NCI-H1105 treated with DMSO at 0.1 percent for 48 hours (cell line): Measurements from ENCODE around the gene EZH1.

ENCODE experiments used
- DNase-seq: peaks from one replicate; lab custom pipeline; 2025; lab: John Stamatoyannopoulos, UW

The EZH1 gene

GRCh38 chr17:42682722-42683403 lies 62.0 kb downstream of the EZH1 start:
- peak; percentile 37 for DNase-seq

- peak; percentile 30 for DNase-seq
These were observed 62.7 kb downstream of the EZH1 start, which contains the start of gene CNTNAP1 for GRCh38 chr17:42681976-42682721. Gene CNTNAP1 (plus strand): TSS chr17:42682531. CDS start chr17:42682830, 299 bp downstream.

GRCh38 chr17:42680331-42680808 lies 64.5 kb downstream of the EZH1 start:
- DNase-seq, result no peak

DNA sequence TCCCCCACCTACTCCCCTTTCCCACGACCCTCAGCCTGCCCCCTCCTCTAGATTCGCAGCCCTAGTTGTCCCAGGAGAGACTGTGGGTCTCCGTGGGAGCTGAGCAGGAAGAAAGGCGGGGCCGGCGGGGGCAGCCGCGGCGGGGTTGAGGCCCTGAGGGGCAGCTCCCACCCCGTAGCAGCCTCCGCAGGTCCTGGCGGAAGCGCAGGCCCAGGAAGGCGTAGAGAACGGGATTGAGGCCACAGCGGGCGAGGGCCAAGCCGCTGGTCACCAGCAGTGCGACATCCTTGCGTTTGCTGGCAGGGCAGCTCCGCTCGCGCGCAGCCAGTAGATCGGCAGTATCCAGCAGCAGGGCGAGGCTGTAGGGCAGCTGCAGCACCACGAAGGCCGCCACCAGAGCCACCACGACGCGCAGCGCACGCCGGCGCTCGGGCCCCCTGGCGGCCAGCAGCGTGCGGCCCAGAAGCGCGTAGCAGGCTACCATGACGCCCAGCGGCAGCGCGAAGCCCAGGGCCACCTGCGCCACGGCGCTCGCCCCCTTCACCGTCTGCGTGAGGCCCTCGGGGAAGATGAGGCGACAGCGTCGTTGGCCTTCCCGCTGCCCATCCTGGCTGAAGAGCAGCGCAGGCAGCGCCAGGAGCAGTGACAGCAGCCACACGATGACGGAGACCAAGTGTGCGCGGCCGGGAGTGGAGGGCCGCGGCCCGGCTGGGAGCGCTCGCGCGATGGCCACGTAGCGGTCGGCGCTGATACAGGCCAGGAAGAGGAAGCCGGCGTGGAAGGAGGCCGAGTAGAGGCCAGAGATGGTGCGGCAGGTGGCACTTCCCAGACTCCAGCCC lies 65.1 kb downstream of the EZH1 start:
- DNase-seq, result peak; percentile 77

DNA sequence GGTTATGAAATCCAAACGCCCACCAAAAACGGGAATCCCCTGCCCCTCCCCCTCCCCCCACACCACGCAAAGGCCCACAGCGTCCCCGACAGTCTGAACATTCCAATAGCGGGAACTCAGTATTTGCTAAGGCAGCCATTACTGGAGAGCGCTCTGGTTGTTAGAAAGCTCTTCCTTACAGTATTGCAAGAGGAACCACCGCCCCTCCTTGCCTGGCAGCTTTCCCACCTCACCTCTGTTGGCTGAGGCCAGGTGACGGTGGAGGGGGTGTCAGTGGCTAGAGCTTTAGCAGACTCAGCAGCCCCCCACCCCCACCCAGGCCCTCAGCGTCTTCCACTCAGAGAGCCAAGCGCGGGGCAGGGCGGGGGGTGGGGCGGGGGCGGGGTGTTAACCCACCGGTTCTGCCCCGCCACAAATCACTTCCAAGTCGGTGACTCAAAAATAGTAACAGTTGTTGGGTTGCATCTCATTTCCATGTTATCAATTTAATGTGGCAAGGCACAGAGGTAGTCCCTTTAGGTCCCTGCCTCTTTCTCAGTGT lies 65.8 kb downstream of the EZH1 start:
- DNase-seq, result peak; percentile 84

DNA sequence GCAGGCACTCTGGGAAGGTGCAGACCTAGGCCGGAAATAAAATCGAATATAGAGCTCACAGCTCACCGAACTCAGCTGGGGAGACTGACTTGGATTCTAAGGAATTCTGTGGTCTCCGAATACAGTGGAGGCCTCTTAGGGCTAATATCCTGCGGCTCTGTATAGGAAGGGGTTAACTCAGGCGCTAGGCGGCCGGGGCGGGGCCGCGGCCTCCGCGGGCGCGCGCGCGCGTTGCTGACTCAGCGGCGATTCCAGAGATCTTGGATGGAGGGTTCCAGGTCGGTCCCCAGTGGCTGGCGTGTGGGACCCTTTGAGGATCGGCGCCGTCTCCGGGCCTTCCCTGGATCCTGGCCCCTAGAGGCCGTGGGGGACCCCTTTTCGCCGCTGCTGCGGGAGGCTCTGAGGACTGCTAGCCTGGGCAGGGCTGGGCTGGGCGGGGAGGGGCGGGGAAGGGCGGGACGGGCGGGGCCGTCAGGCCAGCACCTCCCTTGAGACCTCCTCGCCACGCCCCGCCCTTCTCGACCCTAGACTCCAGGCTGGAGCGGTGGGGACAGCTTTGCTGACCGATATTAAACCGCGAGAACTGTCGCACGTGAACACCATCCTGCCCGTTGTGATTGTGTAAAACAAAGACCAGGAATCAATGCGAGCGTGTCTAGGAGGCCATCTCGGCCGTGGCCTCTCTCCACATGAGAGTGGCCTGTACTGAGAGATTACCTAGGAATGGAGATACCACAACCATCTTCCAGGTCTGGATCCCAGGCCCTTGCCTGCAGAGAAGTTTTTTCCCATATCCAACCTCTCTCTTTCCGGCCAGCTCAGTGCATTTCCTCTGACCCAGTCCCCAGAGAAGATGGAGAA lies 66.7 kb downstream of the EZH1 start:
- peak; percentile 77 for DNase-seq

DNA sequence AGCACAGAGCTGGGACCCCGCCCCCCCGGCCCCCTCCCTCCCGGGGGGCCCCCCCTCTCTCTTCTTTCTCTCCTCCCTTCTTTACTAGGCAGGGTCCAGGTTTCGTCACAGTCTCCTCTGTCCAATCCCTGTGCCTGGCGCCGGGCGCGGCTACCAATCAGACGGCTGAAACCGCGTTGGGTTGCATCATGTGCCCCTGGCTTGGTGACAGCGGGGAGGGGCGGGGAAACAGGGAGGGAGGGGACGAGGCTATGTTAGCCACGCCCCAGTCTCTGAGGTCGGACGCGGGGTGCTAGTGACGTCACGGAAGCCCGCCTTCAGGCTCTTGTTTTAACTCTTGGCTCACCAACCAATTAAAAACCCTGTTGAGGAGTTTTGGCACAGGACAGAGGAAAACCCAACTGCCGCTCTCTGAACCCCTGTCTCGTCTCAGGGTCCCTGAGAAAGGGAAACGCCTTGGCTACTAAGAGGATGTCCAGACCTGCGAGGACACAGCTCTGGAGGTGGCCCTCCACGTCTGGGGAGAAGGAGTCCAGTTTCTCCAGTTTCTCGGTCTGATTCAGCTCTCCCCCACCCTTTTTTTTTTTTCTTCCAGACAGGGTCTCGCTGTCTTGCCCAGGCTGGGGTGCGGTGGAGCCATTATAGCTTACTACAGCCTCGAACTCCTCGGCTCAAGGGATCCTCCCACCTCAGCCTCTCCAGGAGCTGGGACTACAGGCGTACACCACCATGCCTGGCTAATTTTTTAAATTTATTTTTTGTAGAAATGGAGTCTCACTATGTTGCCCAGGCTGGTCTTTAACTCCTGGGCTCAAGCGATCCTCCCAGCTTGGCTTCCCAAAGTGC lies 67.6 kb downstream of the EZH1 start:
- peak; percentile 97 for DNase-seq

GRCh38 chr17:42676424-42677011 lies 68.3 kb downstream of the EZH1 start, which contains the start of gene PLEKHH3:
Gene PLEKHH3 (minus strand): TSS chr17:42676994. CDS start chr17:42676563, 431 bp downstream.
- DNase-seq, result peak; percentile 39

GRCh38 chr17:42675965-42676423 lies 68.8 kb downstream of the EZH1 start:
- no peak for DNase-seq

- peak; percentile 83 for DNase-seq
These were observed 69.4 kb downstream of the EZH1 start for GRCh38 chr17:42675348-42675964.

GRCh38 chr17:42674755-42675347 lies 70.0 kb downstream of the EZH1 start:
- peak; percentile 83 for DNase-seq

GRCh38 chr17:42673885-42674754 lies 70.7 kb downstream of the EZH1 start:
- DNase-seq, result no peak

- no peak for DNase-seq
These were observed 71.5 kb downstream of the EZH1 start for GRCh38 chr17:42673266-42673884.

DNA sequence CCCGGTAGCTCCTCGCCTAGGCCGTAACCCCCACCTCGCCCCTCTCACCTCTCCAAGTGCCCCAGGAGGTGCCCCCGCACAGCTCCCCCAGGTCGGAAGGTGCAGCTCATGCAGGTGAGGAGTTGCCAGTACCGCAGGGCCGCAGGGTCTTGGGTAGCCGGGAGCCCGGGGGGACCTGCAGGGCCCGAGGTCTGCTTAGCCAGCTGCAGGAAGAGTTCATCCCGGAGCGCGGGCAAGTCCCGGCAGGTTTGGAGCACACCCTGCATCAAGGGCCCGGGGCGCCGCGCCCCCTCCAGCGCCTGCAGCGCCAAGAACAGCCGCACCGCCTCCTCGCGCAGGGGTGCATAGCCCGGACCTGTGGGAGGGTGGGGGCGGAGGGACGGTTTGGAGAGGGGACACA lies 72.8 kb downstream of the EZH1 start:
- peak; percentile 81 for DNase-seq

- DNase-seq, result no peak
These were observed 73.8 kb downstream of the EZH1 start for GRCh38 chr17:42670789-42671657.
